A673 (cell line): Measurements from ENCODE around the gene CYP17A1. TPM values are rescaled to one million over a fixed set of nuclear protein-coding genes. Genes with fewer than 3 reads are reported as not detected.

Source experiments
- BruUV-seq: library from RNA; stranded (reverse); fragments of 400-500 nt; replicated peaks from 2 replicates; lab custom pipeline; 2021; lab: Mats Ljungman, UMichigan
- CTCF ChIA-PET: fragments of 300-600 bp; sonication (Branson Sonifier 250); formaldehyde crosslinking; loops from one replicate; lab custom pipeline; 2022; ENCODE audit warnings: antibody characterized with exemption; lab: Charles Lee
- POLR2A ChIA-PET: fragments of 300-600 bp; sonication (Branson Sonifier 250); formaldehyde crosslinking; loops from one replicate; lab custom pipeline; 2022; ENCODE audit warnings: antibody characterized with exemption; ENCODE audit not compliant: low non-redundant PET; lab: Charles Lee
- DNase-seq: peaks from one replicate; pipeline ENCODE4 v3.0.0-alpha.2; 2015; ENCODE audit warnings: low spot score
- H3K27ac ChIP-seq: fragments of 200-600 bp; sonication (generic); 2 replicates; pipeline ENCODE4 v1.5.1; 2016; ENCODE audit warnings: mixed run types, low read depth, mild to moderate bottlenecking, mixed read lengths, antibody characterized with exemption, low read length; ENCODE audit not compliant: poor library complexity, severe bottlenecking
- H3K27me3 ChIP-seq: fragments of 200-600 bp; sonication (generic); replicated peaks from 2 replicates; pipeline ENCODE4 v1.6.1; 2017; ENCODE audit warnings: mixed run types, low read depth, mild to moderate bottlenecking, mixed read lengths, antibody characterized with exemption, low read length; ENCODE audit not compliant: insufficient read depth, poor library complexity
- H3K36me3 ChIP-seq: fragments of 200-600 bp; sonication (generic); 2 replicates; pipeline ENCODE4 v1.6.1; 2016; ENCODE audit warnings: mixed run types, mild to moderate bottlenecking, mixed read lengths, antibody characterized with exemption, low read length; ENCODE audit not compliant: insufficient read depth, poor library complexity, severe bottlenecking
- H3K4me1 ChIP-seq: fragments of 200-600 bp; sonication (generic); 2 replicates; pipeline ENCODE4 v1.6.1; 2017; ENCODE audit warnings: mixed run types, mild to moderate bottlenecking, mixed read lengths, antibody characterized with exemption, low read length; ENCODE audit not compliant: insufficient read depth, poor library complexity, severe bottlenecking
- H3K4me3 ChIP-seq: fragments of 200-600 bp; sonication (generic); 2 replicates; pipeline ENCODE4 v1.5.1; 2016; ENCODE audit warnings: low read depth, mixed run types, mild to moderate bottlenecking, mixed read lengths, low read length; ENCODE audit not compliant: poor library complexity, severe bottlenecking
- H3K9me3 ChIP-seq: fragments of 200-600 bp; sonication (generic); 2 replicates; pipeline ENCODE4 v1.6.1; 2016; ENCODE audit warnings: mixed run types, low read depth, mild to moderate bottlenecking, mixed read lengths, antibody characterized with exemption, low read length; ENCODE audit not compliant: poor library complexity, severe bottlenecking
- EZH2 ChIP-seq: fragments of 200-600 bp; sonication (generic); IDR thresholded peaks from 2 replicates; pipeline ENCODE4 v1.6.1; 2017; ENCODE audit warnings: borderline replicate concordance, low read depth, mild to moderate bottlenecking, mixed read lengths, antibody characterized with exemption, low read length; ENCODE audit not compliant: poor library complexity, severe bottlenecking
- intact Hi-C: fragments of 100-400 bp; cut with micrococcal nuclease; formaldehyde crosslinking; loops from one replicate; pipeline ENCODE4 v1.10.0; 2022; ENCODE audit not compliant: unreplicated experiment
- total RNA-seq: library from RNA; stranded (reverse); gene quantifications from 2 replicates; pipeline ENCODE4 v1.2.3, GENCODE V29; 2021
- TF ChIP-seq, protein P1 (sequence below): fragments of 300-800, 200-600 bp; sonication (generic); conservative IDR thresholded peaks from 2 replicates; pipeline ENCODE4 v1.5.1; 2017; ENCODE audit warnings: low read depth, mild to moderate bottlenecking, antibody characterized with exemption, low read length, moderate library complexity, mixed read lengths

CYP17A1 gene
- total RNA-seq, 1 experiment from 2014 or later = not detected

DNA sequence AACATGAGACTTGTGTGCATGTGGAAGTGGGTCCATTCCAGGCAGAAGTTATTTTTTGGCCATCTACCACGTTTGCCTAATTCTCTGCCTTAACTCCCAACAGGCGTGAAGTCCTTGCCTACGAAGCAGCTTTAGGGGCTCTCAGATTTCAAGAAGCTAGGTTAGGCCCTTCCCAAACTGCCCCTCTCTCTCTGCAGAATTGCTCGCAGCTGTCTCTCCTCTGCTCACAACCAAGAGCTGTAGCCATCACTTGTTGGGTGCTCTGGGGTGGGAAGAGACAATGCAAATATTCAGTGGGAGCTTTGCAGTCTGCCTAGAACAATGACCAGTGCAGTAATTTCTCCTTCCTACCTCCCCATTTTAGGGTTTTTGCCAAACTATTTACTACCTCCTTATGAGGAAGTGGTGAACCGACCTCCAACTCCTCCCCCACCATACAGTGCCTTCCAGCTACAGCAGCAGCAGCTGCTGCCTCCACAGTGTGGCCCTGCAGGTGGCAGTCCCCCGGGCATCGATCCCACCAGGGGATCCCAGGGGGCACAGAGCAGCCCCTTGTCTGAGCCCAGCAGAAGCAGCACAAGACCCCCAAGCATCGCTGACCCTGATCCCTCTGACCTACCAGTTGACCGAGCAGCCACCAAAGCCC lies 24.9 kb downstream of the CYP17A1 start:
- no peak for TF ChIP-seq EZH2
- TF ChIP-seq, protein P1, sequence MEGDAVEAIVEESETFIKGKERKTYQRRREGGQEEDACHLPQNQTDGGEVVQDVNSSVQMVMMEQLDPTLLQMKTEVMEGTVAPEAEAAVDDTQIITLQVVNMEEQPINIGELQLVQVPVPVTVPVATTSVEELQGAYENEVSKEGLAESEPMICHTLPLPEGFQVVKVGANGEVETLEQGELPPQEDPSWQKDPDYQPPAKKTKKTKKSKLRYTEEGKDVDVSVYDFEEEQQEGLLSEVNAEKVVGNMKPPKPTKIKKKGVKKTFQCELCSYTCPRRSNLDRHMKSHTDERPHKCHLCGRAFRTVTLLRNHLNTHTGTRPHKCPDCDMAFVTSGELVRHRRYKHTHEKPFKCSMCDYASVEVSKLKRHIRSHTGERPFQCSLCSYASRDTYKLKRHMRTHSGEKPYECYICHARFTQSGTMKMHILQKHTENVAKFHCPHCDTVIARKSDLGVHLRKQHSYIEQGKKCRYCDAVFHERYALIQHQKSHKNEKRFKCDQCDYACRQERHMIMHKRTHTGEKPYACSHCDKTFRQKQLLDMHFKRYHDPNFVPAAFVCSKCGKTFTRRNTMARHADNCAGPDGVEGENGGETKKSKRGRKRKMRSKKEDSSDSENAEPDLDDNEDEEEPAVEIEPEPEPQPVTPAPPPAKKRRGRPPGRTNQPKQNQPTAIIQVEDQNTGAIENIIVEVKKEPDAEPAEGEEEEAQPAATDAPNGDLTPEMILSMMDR = no peak
- CTCF ChIA-PET = no interaction called here

DNA sequence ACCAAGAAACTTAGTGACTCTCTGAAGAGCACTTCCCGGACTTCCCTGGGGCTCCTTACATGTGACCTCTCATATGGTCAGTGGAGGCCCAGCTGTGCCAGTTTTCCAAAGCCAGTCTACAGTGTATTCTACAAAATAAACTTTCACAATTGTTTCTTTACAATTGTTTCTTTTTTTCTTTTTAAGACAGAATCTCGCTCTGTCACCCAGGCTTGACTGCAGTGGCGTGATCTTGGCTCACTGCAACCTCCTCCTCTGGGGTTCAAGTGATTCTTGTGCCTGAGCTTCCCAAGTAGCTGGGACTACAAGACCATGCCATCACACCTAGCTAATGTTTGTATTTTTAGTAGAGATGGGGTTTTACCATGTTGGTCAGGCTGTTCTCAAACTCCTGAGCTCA lies 25.9 kb downstream of the CYP17A1 start:
- CTCF ChIA-PET = no interaction called here
- intact Hi-C loops = no loop called here
- TF ChIP-seq, protein P1 = no peak
- TF ChIP-seq EZH2 = no peak

More for the DNA sequence above, 24.9 kb downstream of the CYP17A1 start:
- peaks cover 10% of the 10 kb centered on the region for H3K4me1 ChIP-seq
- no peak overlapping the region for H3K4me3 ChIP-seq
- intact Hi-C loops = no loop called here
- DNase-seq = no peak
- H3K27me3 ChIP-seq = no peaks in the 10 kb centered on the region
- H3K36me3 ChIP-seq = peaks cover 6% of the 10 kb centered on the region
- no peaks in the 10 kb centered on the region for H3K9me3 ChIP-seq
- no peak overlapping the region for H3K27ac ChIP-seq
- POLR2A ChIA-PET = no interaction called here
- no TSS peak for BruUV-seq

DNA sequence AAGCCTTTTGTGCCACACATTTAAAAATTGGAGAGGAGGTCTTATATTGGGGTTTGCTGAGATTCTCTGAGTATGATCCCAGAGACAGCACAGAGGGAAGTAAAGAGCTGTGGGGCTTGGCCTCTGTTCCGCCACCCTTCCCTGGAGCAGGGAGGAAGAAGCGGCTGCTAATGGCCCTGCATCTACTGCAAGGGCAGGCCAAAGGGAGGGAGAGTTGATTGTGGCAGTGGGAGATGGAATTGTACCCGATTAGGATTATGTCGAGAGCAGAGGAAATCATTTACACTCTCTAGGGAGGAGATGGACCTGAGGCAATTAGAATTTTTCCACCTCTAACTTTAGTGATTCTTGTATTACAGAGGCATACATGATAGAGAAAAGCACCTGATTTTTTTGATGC lies 28.8 kb downstream of the CYP17A1 start:
- Histone ChIP-seq H3K27me3 (no peaks in the 10 kb centered on the region), H3K36me3 (peaks cover 6% of the 10 kb centered on the region), H3K4me1 (peaks cover 15% of the 10 kb centered on the region), H3K4me3 (no peak overlapping the region), H3K9me3 (no peaks in the 10 kb centered on the region), H3K27ac (no peak overlapping the region)
- TF ChIP-seq, protein P1 = no peak
- no peak for TF ChIP-seq EZH2
- BruUV-seq = no TSS peak
- ChIA-PET CTCF (no interaction called here), POLR2A (no interaction called here)
- intact Hi-C loops = no loop called here
- no peak for DNase-seq

More for the DNA sequence above, 25.9 kb downstream of the CYP17A1 start:
- no peak for DNase-seq
- Histone ChIP-seq H3K27me3 (no peaks in the 10 kb centered on the region), H3K4me3 (no peak overlapping the region), H3K4me1 (peaks cover 10% of the 10 kb centered on the region), H3K36me3 (peaks cover 6% of the 10 kb centered on the region), H3K9me3 (no peaks in the 10 kb centered on the region), H3K27ac (no peak overlapping the region)
- POLR2A ChIA-PET = no interaction called here
- no TSS peak for BruUV-seq
